Nucleus accumbens (tissue), 56 donors: ENCODE data around the gene ENC1.

Experiments used
- DNase-seq, 56 donors: peaks; one replicate each; lab custom pipeline; 2025; lab: John Stamatoyannopoulos, UW

The ENC1 gene

DNA sequence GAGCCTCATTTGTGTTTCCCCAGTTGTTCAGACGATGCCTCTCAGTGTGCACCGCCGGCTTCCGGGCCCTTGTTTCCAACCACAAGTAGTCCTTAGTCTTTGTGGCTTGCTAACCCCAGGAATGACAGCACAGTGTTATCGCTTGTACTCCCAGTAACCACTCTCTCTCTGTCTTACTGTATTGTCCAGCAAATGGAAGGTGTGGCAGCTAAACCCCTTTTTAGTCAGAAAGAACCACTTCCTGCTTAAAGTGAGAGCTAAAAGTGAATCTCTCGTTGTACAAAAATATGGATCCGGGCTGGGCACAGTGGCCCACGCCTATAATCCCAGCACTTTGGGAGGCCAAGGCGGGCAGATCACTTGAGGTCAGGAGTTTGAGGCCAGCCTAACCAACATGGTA, 61.3 kb downstream of the ENC1 start:
- DNase-seq = no peak

GRCh38 chr5:74578356-74579044, 62.0 kb downstream of the ENC1 start:
- no peak for DNase-seq
